GM23248 (cell line): ENCODE measurements around the gene MPZL2.

Experiments used
- EZH2 ChIP-seq: fragments of 200-600 bp; sonication (generic); IDR thresholded peaks from 2 replicates; pipeline ENCODE4 v1.6.1; 2018; ENCODE audit warnings: antibody characterized with exemption, mild to moderate bottlenecking; ENCODE audit not compliant: insufficient read depth, poor library complexity, severe bottlenecking
- EZH2phosphoT487 ChIP-seq: fragments of 200-600 bp; sonication (generic); IDR thresholded peaks from 2 replicates; pipeline ENCODE4 v1.6.1; 2018; ENCODE audit warnings: antibody characterized with exemption, moderate library complexity, mild to moderate bottlenecking, low read depth; ENCODE audit not compliant: insufficient read depth

DNA sequence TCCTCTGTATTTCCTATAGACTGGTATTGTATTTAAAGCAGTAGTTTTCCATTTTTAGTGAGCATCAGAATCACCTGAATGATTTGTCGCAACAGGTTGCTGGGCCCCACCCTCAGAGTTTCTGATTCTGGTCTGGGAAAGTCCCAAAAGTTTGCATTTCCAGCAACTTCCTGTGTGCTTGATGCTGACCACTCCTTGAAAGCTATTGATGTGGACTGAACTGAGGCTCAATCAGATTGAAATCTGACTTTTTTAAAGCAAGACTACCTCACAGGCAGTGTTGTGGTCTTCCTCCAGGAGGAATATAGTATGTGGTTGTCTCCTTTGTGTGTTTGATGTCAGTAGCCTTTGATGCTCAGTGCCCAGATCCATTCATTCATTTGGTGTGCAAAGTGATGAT lies 17.2 kb upstream of the MPZL2 start:
- no peak for TF ChIP-seq EZH2
- TF ChIP-seq EZH2phosphoT487, result no peak
